NAMALWA (cell line): ENCODE results near the gene PELI2.

Experiments
- DNase-seq: peaks from one replicate; pipeline ENCODE4 v3.0.0-alpha.2; 2015; ENCODE audit warnings: low spot score

PELI2 gene

GRCh38 chr14:56117765-56118610, at the start of gene PELI2:
Gene PELI2 (plus strand): TSS chr14:56118411. CDS start chr14:56118661, 250 bp downstream.
- peak; percentile 76 for DNase-seq

GRCh38 chr14:56073799-56074198, 44.4 kb upstream of the PELI2 start:
- DNase-seq, result no peak

GRCh38 chr14:56075301-56075700, 42.9 kb upstream of the PELI2 start:
- no peak for DNase-seq

GRCh38 chr14:56081139-56081538, 37.1 kb upstream of the PELI2 start:
- no peak for DNase-seq

- DNase-seq, result no peak
Measured at GRCh38 chr14:56082880-56083279, 35.3 kb upstream of the PELI2 start.

- DNase-seq, result no peak
Measured at GRCh38 chr14:56085471-56085870, 32.7 kb upstream of the PELI2 start.

GRCh38 chr14:56087671-56088471, 30.3 kb upstream of the PELI2 start:
- no peak for DNase-seq

- no peak for DNase-seq
Measured at GRCh38 chr14:56088941-56089340, 29.3 kb upstream of the PELI2 start.

GRCh38 chr14:56092763-56093162, 25.4 kb upstream of the PELI2 start:
- DNase-seq, result no peak

- DNase-seq, result no peak
Measured at GRCh38 chr14:56094076-56094475, 24.1 kb upstream of the PELI2 start.

- DNase-seq, result no peak
Measured at GRCh38 chr14:56098021-56098420, 20.2 kb upstream of the PELI2 start.

- DNase-seq, result no peak
Measured at GRCh38 chr14:56099081-56099797, 19.0 kb upstream of the PELI2 start.

- no peak for DNase-seq
Measured at GRCh38 chr14:56100556-56100955, 17.7 kb upstream of the PELI2 start.

- DNase-seq, result no peak
Measured at GRCh38 chr14:56102941-56103340, 15.3 kb upstream of the PELI2 start.

- DNase-seq, result no peak
Measured at GRCh38 chr14:56107615-56108014, 10.6 kb upstream of the PELI2 start.

GRCh38 chr14:56108057-56108456, 10.2 kb upstream of the PELI2 start:
- DNase-seq, result no peak

GRCh38 chr14:56112781-56113180, 5.4 kb upstream of the PELI2 start:
- no peak for DNase-seq

- DNase-seq, result no peak
Measured at GRCh38 chr14:56115334-56115870, 2.8 kb upstream of the PELI2 start.

- DNase-seq, result no peak
Measured at GRCh38 chr14:56115976-56116893, 2.0 kb upstream of the PELI2 start.

GRCh38 chr14:56118611-56119181, 485 bp downstream of the PELI2 start:
- DNase-seq, result no peak
